SK-N-SH (cell line): Measurements from ENCODE around the gene FOXK1. TPM values are rescaled to one million over a fixed set of nuclear protein-coding genes. Genes with fewer than 3 reads are reported as not detected.

ENCODE experiments used
- CTCF ChIA-PET: fragments of 300-600, 350-600 bp; formaldehyde crosslinking; extraction: SDS; loops from one replicate; lab custom pipeline; 2021; lab: Yijun Ruan, JAX
- POLR2A ChIA-PET: fragments of 350-600 bp; sonication (Branson Sonifier 250); formaldehyde crosslinking; extraction: SDS; loops from one replicate; lab custom pipeline; 2020; ENCODE audit warnings: antibody characterized with exemption, inconsistent platforms; lab: Yijun Ruan, JAX
- DNase-seq: peaks from one replicate; pipeline ENCODE4 v3.0.0; 2012
- H2AFZ ChIP-seq: fragments of 200-600 bp; sonication (generic); 2 replicates; pipeline ENCODE4 v1.8.1; 2016; ENCODE audit warnings: antibody characterized with exemption, mild to moderate bottlenecking, low read depth
- H3F3A ChIP-seq: fragments of 200-600 bp; sonication (generic); replicated peaks from 2 replicates; pipeline ENCODE3; 2016; ENCODE audit warnings: antibody characterized with exemption, mild to moderate bottlenecking; ENCODE audit not compliant: insufficient read depth
- H3K27ac ChIP-seq, 2 experiments: fragments of 200-500 bp in 1 of 2; fragments of 200-600 bp in 1 of 2; sonication (Bioruptor generic) in 1 of 2; sonication (generic), shearing (Covaris generic) in 1 of 2; 2 replicates each; pipeline versions ENCODE4 v1.5.1 to v1.6.1; 2014 to 2016; ENCODE audit warnings: low read depth in 2 of 2, inconsistent platforms in 1 of 2, low read length in 1 of 2, mild to moderate bottlenecking in 1 of 2, mixed read lengths in 1 of 2
- H3K27me3 ChIP-seq: fragments of 200-600 bp; sonication (generic), shearing (Covaris generic); 2 replicates; pipeline ENCODE4 v1.6.1; 2016; ENCODE audit warnings: mixed run types; ENCODE audit not compliant: insufficient read depth
- H3K36me3 ChIP-seq, 2 experiments: fragments of 200-500 bp in 1 of 2; fragments of 200-600 bp in 1 of 2; sonication (Bioruptor generic) in 1 of 2; sonication (generic) in 1 of 2; replicated peaks in 1 of 2; 2 replicates each; pipeline versions ENCODE3 to v1.5.1; 2014 to 2016; ENCODE audit warnings: low read length in 1 of 2, mild to moderate bottlenecking in 1 of 2; ENCODE audit not compliant: insufficient read depth in 2 of 2, control insufficient read depth in 1 of 2
- H3K4me1 ChIP-seq, 2 experiments: fragments of 200-500 bp in 1 of 2; fragments of 200-600 bp in 1 of 2; sonication (Bioruptor generic) in 1 of 2; sonication (generic), shearing (Covaris generic) in 1 of 2; 2 replicates each; pipeline versions ENCODE4 v1.5.1 to v1.6.1; 2014 to 2016; ENCODE audit warnings: low read depth in 1 of 2, low read length in 1 of 2, mixed run types in 1 of 2; ENCODE audit not compliant: insufficient read depth in 2 of 2, control insufficient read depth in 1 of 2
- H3K4me2 ChIP-seq: fragments of 200-600 bp; sonication (generic), shearing (Covaris generic); 2 replicates; pipeline ENCODE4 v1.6.1; 2017; ENCODE audit warnings: mixed run types
- H3K4me3 ChIP-seq, 2 experiments: fragments of 200-500 bp in 1 of 2; fragments of 200-600 bp in 1 of 2; sonication (Bioruptor generic) in 1 of 2; sonication (generic), shearing (Covaris generic) in 1 of 2; 2 replicates each; pipeline versions ENCODE4 v1.5.1 to v1.8.1; 2014 to 2016; ENCODE audit warnings: low read depth in 2 of 2, inconsistent platforms in 1 of 2, low read length in 1 of 2, mild to moderate bottlenecking in 1 of 2, mixed read lengths in 1 of 2, moderate library complexity in 1 of 2
- H3K79me2 ChIP-seq: fragments of 200-600 bp; sonication (generic); 2 replicates; pipeline ENCODE4 v1.8.1; 2017; ENCODE audit warnings: mild to moderate bottlenecking; ENCODE audit not compliant: insufficient read depth
- H3K9ac ChIP-seq: fragments of 200-600 bp; sonication (generic); 2 replicates; pipeline ENCODE4 v1.6.1; 2017; ENCODE audit warnings: mixed run types
- H3K9me2 ChIP-seq: fragments of 200-600 bp; sonication (generic); 2 replicates; pipeline ENCODE4 v1.6.1; 2017; ENCODE audit warnings: mixed run types
- H3K9me3 ChIP-seq: fragments of 200-600 bp; sonication (generic); 2 replicates; pipeline ENCODE4 v1.6.1; 2017; ENCODE audit warnings: mixed run types, mild to moderate bottlenecking, moderate library complexity
- H4K20me1 ChIP-seq: fragments of 200-600 bp; sonication (generic); 2 replicates; pipeline ENCODE4 v1.6.1; 2017; ENCODE audit warnings: mild to moderate bottlenecking, mixed run types; ENCODE audit not compliant: insufficient read depth
- CHD2 ChIP-seq: fragments of 150-350 bp; IDR thresholded peaks from 2 replicates; pipeline ENCODE4 v1.6.1; 2018; ENCODE audit warnings: low read length; ENCODE audit not compliant: partially characterized antibody
- ELF1 ChIP-seq: IDR thresholded peaks from 2 replicates; pipeline ENCODE4 v1.4.0; 2012
- FOSL2 ChIP-seq: IDR thresholded peaks from 2 replicates; pipeline ENCODE4 v1.4.0; 2012; ENCODE audit warnings: low read depth, mild to moderate bottlenecking, moderate library complexity, borderline replicate concordance
- FOXM1 ChIP-seq: IDR thresholded peaks from 2 replicates; pipeline ENCODE4 v1.4.0; 2012; ENCODE audit warnings: low read depth, mild to moderate bottlenecking
- GATA2 ChIP-seq: sonication (generic); formaldehyde crosslinking; IDR thresholded peaks from 2 replicates; pipeline ENCODE4 v1.5.0; 2020; ENCODE audit warnings: mild to moderate bottlenecking, missing genetic modification reagents
- MEF2A ChIP-seq: IDR thresholded peaks from 2 replicates; pipeline ENCODE4 v1.4.0; 2012; ENCODE audit warnings: low read depth, borderline replicate concordance
- MXI1 ChIP-seq: IDR thresholded peaks from 2 replicates; pipeline ENCODE4 v1.6.1; 2012; ENCODE audit warnings: mild to moderate bottlenecking, low read depth, low read length, improper control_type of control experiment
- NFIC ChIP-seq: IDR thresholded peaks from 2 replicates; pipeline ENCODE4 v1.4.0; 2012; ENCODE audit warnings: borderline replicate concordance
- NRF1 ChIP-seq: IDR thresholded peaks from 2 replicates; pipeline ENCODE4 v1.6.1; 2012; ENCODE audit warnings: low read depth, mild to moderate bottlenecking, low read length
- POLR2AphosphoS5 ChIP-seq: IDR thresholded peaks from 2 replicates; pipeline ENCODE4 v1.6.1; 2012; ENCODE audit warnings: low read depth, low read length
- RAD21 ChIP-seq: IDR thresholded peaks from 2 replicates; pipeline ENCODE4 v1.6.1; 2012; ENCODE audit warnings: mild to moderate bottlenecking, low read length
- RCOR1 ChIP-seq: fragments of 150-350 bp; IDR thresholded peaks from 2 replicates; pipeline ENCODE4 v1.6.1; 2017; ENCODE audit warnings: antibody characterized with exemption, low read length
- RXRA ChIP-seq: IDR thresholded peaks from 2 replicates; pipeline ENCODE4 v1.4.0; 2012; ENCODE audit warnings: low read depth, mild to moderate bottlenecking, borderline replicate concordance
- SIN3A ChIP-seq: IDR thresholded peaks from 2 replicates; pipeline ENCODE4 v1.6.1; 2012; ENCODE audit warnings: low read depth, mild to moderate bottlenecking, low read length, moderate library complexity, borderline replicate concordance
- SMC3 ChIP-seq: IDR thresholded peaks from 2 replicates; pipeline ENCODE4 v1.6.1; 2012; ENCODE audit warnings: low read depth, low read length, improper control_type of control experiment
- YY1 ChIP-seq: IDR thresholded peaks from 2 replicates; pipeline ENCODE4 v1.4.0; 2012; ENCODE audit warnings: low read depth, mild to moderate bottlenecking
- WGBS: methylation state at CpG from one replicate; pipeline ENCODE4 v1.1.6; 2017; ENCODE audit warnings: low lambda C conversion rate; 5-methylcytosine and 5-hydroxymethylcytosine counted together
- polyA plus RNA-seq, 3 experiments: library from polyadenylated mRNA; depleted of rRNA; stranded (reverse); fragments of >200 nt; gene quantifications; 2 replicates each; pipeline ENCODE4 v1.2.3, GENCODE V29; 2012
- TF ChIP-seq, protein P1 (sequence below): IDR thresholded peaks from 2 replicates; pipeline ENCODE4; 2012
- TF ChIP-seq, protein P2 (sequence below): fragments of 150-350 bp; IDR thresholded peaks from 2 replicates; pipeline ENCODE4 v1.6.1; 2016; ENCODE audit warnings: mild to moderate bottlenecking, low read depth, low read length
- TF ChIP-seq, protein P3 (sequence below): fragments of 150-350 bp; IDR thresholded peaks from 2 replicates; pipeline ENCODE4 v1.6.1; 2017; ENCODE audit warnings: antibody characterized with exemption, low read length, low read depth, borderline replicate concordance
- TF ChIP-seq, protein P4 (sequence below): IDR thresholded peaks from 2 replicates; pipeline ENCODE4 v1.4.0; 2012; ENCODE audit warnings: low read depth, borderline replicate concordance
- TF ChIP-seq, protein P5 (sequence below): IDR thresholded peaks from 2 replicates; pipeline ENCODE4 v1.4.0; 2012; ENCODE audit warnings: low read depth, borderline replicate concordance

The FOXK1 gene
- polyA plus RNA-seq, 1 of the 3 experiments (the other 2 are of a cell fraction): 4.7 TPM

DNA sequence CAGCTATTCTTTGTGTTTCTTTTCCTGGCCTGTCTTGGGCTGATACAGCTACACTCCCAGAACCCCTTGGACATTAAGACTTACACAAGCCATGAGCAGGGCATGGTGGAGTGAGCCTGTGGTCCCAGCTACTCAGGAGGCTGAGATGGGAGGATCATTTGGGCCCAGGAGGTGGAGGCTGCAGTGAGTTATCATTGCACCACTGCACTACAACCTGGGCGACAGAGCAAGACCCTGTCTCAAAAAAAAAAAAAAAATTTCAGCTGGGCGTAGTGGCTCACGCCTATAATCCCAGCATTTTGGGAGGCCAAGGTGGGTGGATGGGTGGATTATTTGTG, 13.6 kb upstream of the FOXK1 start:
- Histone ChIP-seq H4K20me1 (no peaks in the 10 kb centered on the region), H3K27ac (peak overlapping the region in 1 of 2 experiments; percentile 88; a peak in 2 of 4 replicates), H2AFZ (no peak overlapping the region; the same call in 1 of the 2 replicates), H3K4me1 (peaks cover 0 to 5% of the 10 kb centered on the region in 2 experiments; a peak in 2 of 4 replicates), H3K9ac (no peak overlapping the region), H3K36me3 (no peaks in the 10 kb centered on the region), H3K9me2 (no peaks in the 10 kb centered on the region), H3K79me2 (no peaks in the 10 kb centered on the region)
- no peak for DNase-seq
- 76% methylated on average over 3 of the region's 3 CpGs for WGBS
- POLR2A ChIA-PET: interaction anchor here (2.1 kb wide), 1 partner anchor 27 kb away, joined by 9 read pairs; no protein-coding TSS in a partner anchor
- TF ChIP-seq, protein P1, sequence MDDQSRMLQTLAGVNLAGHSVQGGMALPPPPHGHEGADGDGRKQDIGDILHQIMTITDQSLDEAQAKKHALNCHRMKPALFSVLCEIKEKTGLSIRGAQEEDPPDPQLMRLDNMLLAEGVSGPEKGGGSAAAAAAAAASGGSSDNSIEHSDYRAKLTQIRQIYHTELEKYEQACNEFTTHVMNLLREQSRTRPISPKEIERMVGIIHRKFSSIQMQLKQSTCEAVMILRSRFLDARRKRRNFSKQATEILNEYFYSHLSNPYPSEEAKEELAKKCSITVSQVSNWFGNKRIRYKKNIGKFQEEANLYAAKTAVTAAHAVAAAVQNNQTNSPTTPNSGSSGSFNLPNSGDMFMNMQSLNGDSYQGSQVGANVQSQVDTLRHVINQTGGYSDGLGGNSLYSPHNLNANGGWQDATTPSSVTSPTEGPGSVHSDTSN: no peak
- no peak for TF ChIP-seq SMC3
- TF ChIP-seq NRF1: no peak
- no peak for TF ChIP-seq NFIC
- no peak for TF ChIP-seq RXRA
- no peak for TF ChIP-seq ELF1
- no peak for TF ChIP-seq YY1
- no peak for TF ChIP-seq MEF2A
- TF ChIP-seq, protein P2, sequence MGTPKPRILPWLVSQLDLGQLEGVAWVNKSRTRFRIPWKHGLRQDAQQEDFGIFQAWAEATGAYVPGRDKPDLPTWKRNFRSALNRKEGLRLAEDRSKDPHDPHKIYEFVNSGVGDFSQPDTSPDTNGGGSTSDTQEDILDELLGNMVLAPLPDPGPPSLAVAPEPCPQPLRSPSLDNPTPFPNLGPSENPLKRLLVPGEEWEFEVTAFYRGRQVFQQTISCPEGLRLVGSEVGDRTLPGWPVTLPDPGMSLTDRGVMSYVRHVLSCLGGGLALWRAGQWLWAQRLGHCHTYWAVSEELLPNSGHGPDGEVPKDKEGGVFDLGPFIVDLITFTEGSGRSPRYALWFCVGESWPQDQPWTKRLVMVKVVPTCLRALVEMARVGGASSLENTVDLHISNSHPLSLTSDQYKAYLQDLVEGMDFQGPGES: no peak
- no peak for TF ChIP-seq RCOR1
- TF ChIP-seq POLR2AphosphoS5: no peak
- TF ChIP-seq, all 33 proteins: peak for 0
- peak overlapping the region; percentile 34; the same call in 1 of the 2 replicates for H3K4me2 ChIP-seq
- CTCF ChIA-PET: interaction anchor here (1.6 to 3.1 kb wide), 2 partner anchors 9 to 27 kb away, joined by 6 to 9 read pairs; no protein-coding TSS in a partner anchor
- H3K4me3 ChIP-seq: no peak overlapping the region
- no peaks in the 10 kb centered on the region for H3K9me3 ChIP-seq
- H3F3A ChIP-seq: peaks cover 15% of the 10 kb centered on the region
- H3K27me3 ChIP-seq: no peaks in the 10 kb centered on the region

DNA sequence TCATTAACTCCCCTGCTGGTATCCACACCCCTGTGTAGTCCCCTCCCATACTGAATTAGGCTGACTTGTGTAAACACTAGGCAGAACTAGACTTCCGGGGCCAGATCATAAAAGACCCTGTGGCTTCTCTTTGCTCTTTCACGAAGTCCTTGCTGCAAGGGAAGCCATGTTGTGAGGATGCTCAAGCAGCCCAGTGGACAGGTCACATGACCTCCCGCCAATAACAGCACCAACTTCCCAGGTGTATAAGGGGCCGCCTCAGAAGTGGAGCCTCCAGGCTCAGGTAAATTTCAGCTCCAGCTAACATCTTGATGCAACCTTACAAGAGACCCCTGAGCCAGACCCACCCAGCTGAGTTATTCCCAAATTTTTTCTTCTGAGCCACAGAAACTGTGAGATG, 11.3 kb upstream of the FOXK1 start:
- peaks cover 7% of the 10 kb centered on the region for H3F3A ChIP-seq
- no peaks in the 10 kb centered on the region for H3K9me2 ChIP-seq
- H3K36me3 ChIP-seq: no peaks in the 10 kb centered on the region
- H4K20me1 ChIP-seq: no peaks in the 10 kb centered on the region
- POLR2A ChIA-PET: no interaction called here
- 54% methylated on average over 4 of the region's 4 CpGs for WGBS
- no peak overlapping the region for H3K4me3 ChIP-seq
- H3K9ac ChIP-seq: no peak overlapping the region
- no peak overlapping the region for H3K27ac ChIP-seq
- no peak for DNase-seq
- H3K4me1 ChIP-seq: peaks cover 0 to 5% of the 10 kb centered on the region in 2 experiments; a peak in 2 of 4 replicates
- H3K79me2 ChIP-seq: no peaks in the 10 kb centered on the region
- no peak overlapping the region for H2AFZ ChIP-seq
- H3K9me3 ChIP-seq: 0 out of 2 replicates have a peak, but pooled peaks cover 6% of the 10 kb centered on the region
- CTCF ChIA-PET: interaction anchor here (3.1 kb wide), 1 partner anchor 29 kb away, joined by 9 read pairs; no protein-coding TSS in a partner anchor
- H3K4me2 ChIP-seq: no peak overlapping the region
- no peaks in the 10 kb centered on the region for H3K27me3 ChIP-seq
- no peak for TF ChIP-seq SMC3
- TF ChIP-seq GATA2 (CRISPR knock-in tag): no peak
- TF ChIP-seq RXRA: no peak
- TF ChIP-seq POLR2AphosphoS5: no peak
- TF ChIP-seq, protein P1: no peak
- no peak for TF ChIP-seq FOXM1
- TF ChIP-seq SIN3A: no peak
- TF ChIP-seq, protein P3, sequence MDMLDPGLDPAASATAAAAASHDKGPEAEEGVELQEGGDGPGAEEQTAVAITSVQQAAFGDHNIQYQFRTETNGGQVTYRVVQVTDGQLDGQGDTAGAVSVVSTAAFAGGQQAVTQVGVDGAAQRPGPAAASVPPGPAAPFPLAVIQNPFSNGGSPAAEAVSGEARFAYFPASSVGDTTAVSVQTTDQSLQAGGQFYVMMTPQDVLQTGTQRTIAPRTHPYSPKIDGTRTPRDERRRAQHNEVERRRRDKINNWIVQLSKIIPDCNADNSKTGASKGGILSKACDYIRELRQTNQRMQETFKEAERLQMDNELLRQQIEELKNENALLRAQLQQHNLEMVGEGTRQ: no peak
- TF ChIP-seq ELF1: no peak
- no peak for TF ChIP-seq RCOR1
- TF ChIP-seq MXI1: no peak
- TF ChIP-seq RAD21: no peak
- TF ChIP-seq FOSL2: no peak
- TF ChIP-seq, protein P4, sequence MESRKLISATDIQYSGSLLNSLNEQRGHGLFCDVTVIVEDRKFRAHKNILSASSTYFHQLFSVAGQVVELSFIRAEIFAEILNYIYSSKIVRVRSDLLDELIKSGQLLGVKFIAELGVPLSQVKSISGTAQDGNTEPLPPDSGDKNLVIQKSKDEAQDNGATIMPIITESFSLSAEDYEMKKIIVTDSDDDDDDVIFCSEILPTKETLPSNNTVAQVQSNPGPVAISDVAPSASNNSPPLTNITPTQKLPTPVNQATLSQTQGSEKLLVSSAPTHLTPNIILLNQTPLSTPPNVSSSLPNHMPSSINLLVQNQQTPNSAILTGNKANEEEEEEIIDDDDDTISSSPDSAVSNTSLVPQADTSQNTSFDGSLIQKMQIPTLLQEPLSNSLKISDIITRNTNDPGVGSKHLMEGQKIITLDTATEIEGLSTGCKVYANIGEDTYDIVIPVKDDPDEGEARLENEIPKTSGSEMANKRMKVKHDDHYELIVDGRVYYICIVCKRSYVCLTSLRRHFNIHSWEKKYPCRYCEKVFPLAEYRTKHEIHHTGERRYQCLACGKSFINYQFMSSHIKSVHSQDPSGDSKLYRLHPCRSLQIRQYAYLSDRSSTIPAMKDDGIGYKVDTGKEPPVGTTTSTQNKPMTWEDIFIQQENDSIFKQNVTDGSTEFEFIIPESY: no peak
- TF ChIP-seq, protein P5, sequence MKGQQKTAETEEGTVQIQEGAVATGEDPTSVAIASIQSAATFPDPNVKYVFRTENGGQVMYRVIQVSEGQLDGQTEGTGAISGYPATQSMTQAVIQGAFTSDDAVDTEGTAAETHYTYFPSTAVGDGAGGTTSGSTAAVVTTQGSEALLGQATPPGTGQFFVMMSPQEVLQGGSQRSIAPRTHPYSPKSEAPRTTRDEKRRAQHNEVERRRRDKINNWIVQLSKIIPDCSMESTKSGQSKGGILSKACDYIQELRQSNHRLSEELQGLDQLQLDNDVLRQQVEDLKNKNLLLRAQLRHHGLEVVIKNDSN: no peak
- no peak for TF ChIP-seq NRF1
- TF ChIP-seq CHD2: no peak
